NCI-H1436 (cell line): Measurements from ENCODE around the gene LITAF.

Experiments used
- DNase-seq: peaks from one replicate; lab custom pipeline; 2025; lab: John Stamatoyannopoulos, UW

The LITAF gene

GRCh38 chr16:11586856-11587642 is at the start of gene LITAF:
TSS of gene LITAF (minus strand) at chr16:11586919. CDS start at chr16:11556730, 30,189 bp downstream.
- DNase-seq: peak; percentile 50

DNA sequence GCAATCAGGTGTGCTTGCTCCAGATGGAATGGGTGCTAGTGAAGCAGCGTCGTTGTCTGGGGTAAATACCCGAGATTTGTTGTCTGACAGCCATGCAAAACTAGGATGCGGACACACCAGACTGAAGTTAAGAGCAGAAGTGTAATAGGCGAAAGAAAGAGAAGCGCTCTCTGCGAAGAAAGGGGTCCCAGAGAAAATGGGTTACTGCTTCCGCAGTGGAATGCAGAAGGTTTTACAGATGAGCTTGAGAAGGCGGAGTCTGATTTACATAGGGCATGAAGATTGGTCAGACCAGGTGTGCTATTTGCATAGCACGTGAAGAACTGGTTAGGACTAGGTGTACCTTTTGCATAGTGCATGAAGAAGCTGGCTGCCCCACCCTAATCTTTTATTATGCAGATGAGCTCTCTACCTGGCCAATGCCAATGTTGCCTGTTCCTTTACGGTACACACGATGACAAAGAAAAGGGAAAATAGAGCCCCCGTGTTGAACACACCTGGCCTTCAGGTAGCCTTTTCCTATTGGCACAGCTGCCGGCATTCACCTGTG is 49.5 kb upstream of the LITAF start:
- peak; percentile 79 for DNase-seq

DNA sequence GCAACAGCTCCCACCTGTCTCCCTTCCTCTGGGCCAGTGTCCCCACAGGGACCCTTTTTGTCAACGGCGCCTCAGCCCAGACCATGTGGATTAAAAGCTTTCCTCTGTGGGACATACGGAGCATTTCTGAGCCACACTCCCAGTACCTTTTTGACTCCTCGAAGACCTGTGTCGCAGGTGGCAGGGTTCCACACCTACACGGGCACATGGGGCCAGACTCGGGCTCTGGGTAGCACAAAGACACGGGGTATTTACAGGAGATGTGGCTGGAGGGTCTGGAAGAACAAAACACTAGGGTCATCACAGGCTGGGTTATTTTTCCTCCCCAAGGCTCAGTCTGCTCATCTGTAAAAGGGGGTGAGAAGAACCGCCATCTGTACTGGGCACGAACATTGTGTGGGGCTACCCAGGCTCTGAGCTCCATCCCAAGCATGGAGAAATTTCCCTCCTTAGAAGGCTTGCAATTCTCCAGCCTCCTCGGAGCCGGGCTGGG is 49.0 kb upstream of the LITAF start:
- no peak for DNase-seq

GRCh38 chr16:11635113-11635652 is 48.5 kb upstream of the LITAF start:
- no peak for DNase-seq

DNA sequence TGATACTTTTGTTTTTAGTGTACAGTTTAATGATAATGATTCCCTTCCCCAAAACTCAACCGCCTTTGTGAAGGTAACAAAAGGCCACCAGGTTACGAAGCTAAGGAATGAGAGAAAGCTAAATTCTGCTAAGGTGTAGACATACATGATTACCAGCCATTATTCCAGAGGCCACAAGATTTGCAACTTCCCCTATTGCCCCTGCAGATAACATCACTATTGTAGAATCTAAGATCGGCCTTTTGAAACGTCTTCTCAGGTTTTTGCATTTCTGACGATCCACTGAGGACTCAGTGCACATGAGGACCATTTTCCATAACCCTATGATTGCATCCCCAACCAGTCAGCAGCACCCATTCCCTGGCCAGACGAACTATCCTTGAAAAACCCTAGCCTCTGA is 47.6 kb upstream of the LITAF start:
- no peak for DNase-seq

DNA sequence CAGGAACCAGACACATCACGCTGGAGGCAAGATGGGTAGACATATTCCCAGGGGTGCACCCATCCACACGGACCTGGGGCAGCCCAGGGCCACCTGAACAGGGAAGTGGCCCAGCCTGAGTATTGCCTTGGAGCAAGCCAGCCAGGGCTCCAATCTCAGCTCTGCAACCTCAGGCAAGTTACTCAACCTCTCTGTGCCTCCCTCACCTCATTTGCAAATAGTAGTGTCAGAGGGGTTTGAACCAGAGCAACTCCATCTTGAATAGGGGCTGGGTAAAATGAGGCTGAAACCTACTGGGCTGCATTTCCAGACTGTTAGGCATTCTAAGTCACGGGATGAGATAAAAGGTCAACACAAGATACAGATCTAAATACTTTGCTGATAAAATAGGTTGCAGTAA is 46.4 kb upstream of the LITAF start:
- no peak for DNase-seq

- no peak for DNase-seq
Measured at GRCh38 chr16:11632455-11632939, 45.8 kb upstream of the LITAF start.

DNA sequence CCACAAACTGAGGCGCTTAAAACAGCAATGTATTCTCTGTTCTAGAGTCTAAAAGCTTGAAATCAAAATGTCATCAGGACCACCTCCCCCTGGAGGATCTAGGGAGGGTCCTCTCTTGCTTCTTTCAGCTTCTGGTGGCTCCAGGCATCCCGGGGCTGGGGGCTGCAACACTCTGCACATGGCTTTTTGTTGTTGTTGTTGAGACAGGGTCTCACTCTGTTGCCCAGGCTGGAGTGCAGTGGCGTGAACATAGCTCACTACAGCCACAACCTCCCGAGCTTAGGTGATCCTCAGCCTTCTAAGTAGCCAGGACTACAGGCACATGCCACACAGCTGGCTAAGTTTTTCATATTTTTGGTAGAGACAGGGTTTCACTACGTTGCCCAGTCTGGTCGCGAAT is 44.5 kb upstream of the LITAF start:
- DNase-seq: no peak

GRCh38 chr16:11630768-11631056 is 44.0 kb upstream of the LITAF start:
- no peak for DNase-seq

- DNase-seq: no peak
Measured at GRCh38 chr16:11630046-11630767, 43.5 kb upstream of the LITAF start.

DNA sequence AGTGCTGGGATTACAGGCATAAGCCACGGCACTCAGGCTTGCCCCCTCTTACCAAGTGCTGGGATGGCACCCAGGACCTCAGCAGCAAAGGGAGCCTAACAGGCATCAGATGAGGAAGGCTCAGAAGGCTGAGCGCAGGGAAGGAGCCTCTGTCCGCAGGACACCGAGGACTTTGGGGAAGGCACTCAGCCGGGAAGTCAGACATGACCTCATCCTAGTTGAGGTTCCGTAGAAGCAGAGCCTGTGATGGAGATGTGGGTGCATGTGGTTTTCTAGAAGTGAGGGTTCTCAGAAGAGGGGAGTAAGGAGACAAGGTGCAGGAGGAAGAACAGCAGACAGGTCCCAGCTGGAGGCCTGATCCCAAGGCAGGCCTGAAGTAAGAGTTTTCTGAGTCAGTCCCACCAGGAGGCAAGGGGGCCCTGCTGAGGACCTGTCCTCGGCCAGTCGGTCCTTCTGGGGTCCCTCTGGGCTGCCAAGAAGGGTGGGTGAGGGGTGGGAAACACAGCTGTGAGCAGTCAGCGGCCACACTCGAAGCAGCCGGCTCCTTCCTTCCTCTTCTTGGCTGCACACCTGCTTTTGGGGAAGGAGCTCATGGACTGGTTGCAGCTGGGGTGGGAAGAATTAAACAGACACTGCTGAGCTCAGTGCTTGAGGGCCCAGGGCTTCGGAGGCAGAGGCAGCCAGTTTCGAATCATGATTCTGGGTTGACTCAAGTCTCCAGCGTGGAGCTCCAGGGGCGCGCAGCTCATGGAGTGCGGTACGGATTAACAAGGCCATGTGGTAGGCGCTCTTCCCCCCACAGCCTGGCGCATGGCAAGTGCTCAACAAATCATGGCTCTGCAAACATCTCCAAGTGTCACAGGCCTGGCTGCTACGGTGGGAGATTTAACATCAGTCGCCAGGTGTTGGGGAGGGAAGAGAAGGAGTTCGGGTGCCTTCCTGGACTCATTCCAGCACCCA is 42.6 kb upstream of the LITAF start:
- no peak for DNase-seq

GRCh38 chr16:11627822-11628457 is 41.2 kb upstream of the LITAF start:
- no peak for DNase-seq

DNA sequence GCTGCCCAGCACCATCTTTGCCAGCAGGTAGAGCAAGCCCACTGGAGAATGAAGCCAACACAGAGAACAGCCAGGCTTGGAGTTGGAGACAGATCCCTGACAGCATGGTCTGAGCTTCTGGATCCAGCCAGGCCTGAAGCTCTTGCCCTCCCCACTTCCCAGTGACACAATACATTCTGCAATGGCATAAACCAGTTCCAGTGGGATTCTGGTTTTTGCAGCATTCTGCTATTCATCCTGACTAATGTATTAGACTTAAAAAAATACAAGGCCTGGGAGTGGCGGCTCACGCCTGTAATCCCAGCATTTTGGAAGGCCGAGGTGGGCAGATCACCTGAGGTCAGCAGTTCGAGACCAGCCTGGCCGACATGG is 40.6 kb upstream of the LITAF start:
- no peak for DNase-seq

GRCh38 chr16:11626657-11627291 is 40.1 kb upstream of the LITAF start:
- DNase-seq: no peak

GRCh38 chr16:11625769-11626168 is 39.0 kb upstream of the LITAF start:
- DNase-seq: no peak

DNA sequence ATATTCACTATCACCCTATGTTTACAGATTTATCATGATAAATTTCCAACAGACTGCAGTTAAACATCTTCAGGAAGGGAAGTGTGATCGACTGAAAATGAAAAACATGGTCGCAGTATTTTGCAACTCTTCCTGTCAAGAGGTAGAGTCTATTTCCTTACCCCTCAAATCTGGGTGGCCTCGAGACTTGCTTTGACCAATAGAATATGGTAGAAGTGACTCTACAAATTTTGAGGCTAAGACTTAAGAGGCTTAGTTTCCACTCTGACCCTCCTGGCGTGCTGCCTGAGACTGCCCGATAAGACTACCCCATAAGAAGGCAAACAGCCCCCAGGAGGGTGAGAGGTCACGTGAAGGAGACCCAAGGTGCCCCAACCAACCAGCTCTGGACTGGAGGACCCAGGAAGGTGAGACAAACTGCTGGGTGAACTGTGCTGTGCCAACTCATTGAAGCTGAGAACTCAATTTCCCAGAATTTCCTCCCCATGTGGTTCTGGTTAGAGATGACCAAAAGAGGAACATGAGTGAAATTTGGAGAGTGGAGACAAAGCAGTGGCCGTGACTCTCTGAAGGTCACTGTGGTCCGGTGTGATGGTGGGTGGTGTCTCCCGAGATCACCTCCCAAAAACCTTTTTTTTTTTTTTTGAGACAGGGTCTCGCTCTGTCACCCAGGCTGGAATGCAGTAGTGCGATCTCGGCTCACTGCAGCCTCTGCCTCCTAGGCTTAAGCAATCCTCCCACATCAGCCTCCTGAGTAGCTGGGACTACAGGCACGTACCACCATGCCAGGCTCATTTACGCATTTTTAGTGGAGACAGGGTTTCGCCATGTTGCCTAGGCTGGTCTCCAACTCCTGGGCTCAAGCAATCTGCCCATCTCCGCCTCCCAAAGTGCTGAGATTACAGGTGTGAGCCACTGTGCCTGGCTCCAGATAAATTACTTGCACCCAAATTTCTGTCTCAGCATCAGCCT is 38.2 kb upstream of the LITAF start:
- no peak for DNase-seq

GRCh38 chr16:11624205-11624604 is 37.5 kb upstream of the LITAF start:
- no peak for DNase-seq

GRCh38 chr16:11621920-11622651 is 35.4 kb upstream of the LITAF start:
- DNase-seq: no peak

DNA sequence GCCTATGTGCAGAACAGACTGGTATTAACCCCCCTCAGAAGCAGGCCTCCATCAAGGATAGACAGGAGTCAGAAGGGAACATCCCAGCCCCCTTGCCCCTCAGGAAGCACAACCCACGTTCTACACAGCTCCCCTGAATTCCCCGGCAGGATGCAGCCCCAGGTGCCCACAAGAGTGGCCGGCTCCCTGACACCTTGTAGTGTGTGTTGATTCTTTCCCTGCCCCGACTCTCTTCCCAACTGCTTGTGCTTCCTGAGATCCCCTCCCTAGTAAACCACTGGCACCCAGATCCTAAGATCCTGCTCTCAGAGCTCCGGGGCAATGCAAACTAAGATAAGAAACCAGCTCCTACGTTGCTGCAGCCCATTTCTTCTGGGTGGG is 34.8 kb upstream of the LITAF start:
- DNase-seq: no peak
